Peyer's patch (tissue), 4 donors: ENCODE measurements around the gene ADCY7. TPM values are rescaled to one million over a fixed set of nuclear protein-coding genes. Genes with fewer than 3 reads are reported as not detected.

Experiments
- DNase-seq, 3 donors: peaks; one replicate each; pipeline ENCODE4 v3.0.0-alpha.2; 2017 to 2019
- H3K27ac ChIP-seq, 4 donors: fragments of 200-600 bp; sonication (generic); one replicate each; pipeline ENCODE4 v1.5.1; 2016 to 2019
- H3K27me3 ChIP-seq, 2 donors: fragments of 200-600 bp; sonication (generic); one replicate each; pipeline ENCODE4 v1.5.1; 2019
- H3K36me3 ChIP-seq, 3 donors: fragments of 200-600 bp; sonication (generic); one replicate each; pipeline ENCODE4 v1.5.1; 2016 to 2019
- H3K4me1 ChIP-seq, 4 donors: fragments of 200-600 bp; sonication (generic); one replicate each; pipeline ENCODE4 v1.5.1; 2016 to 2019
- H3K4me3 ChIP-seq, 4 donors: fragments of 200-600 bp; sonication (generic); 1 replicate in 3 of 4; 2 replicates in 1 of 4; pipeline ENCODE4 v1.5.1; 2016 to 2019; ENCODE audit warnings: mild to moderate bottlenecking in 1 of 4
- H3K9me3 ChIP-seq, 4 donors: fragments of 200-600 bp; sonication (generic); one replicate each; pipeline ENCODE4 v1.5.1; 2016 to 2019; ENCODE audit warnings: mild to moderate bottlenecking in 1 of 4
- POLR2A ChIP-seq, 2 donors: fragments of 450-650 bp; IDR thresholded peaks; one replicate each; pipeline ENCODE4 v1.5.1; 2017; ENCODE audit warnings: antibody characterized with exemption in 2 of 2, mild to moderate bottlenecking in 2 of 2, moderate library complexity in 2 of 2
- total RNA-seq, 4 donors: library from RNA; depleted of rRNA; stranded (reverse); fragments of >200 nt; gene quantifications; one replicate each; pipeline ENCODE4 v1.1.0, GENCODE V29; 2016
- TF ChIP-seq, protein P1 (sequence below), 6 experiments: fragments of 450-650 bp in 4 of 6; fragments of 200-600 bp in 2 of 6; sonication (generic) in 1 of 6; IDR thresholded peaks; one replicate each; pipeline ENCODE4 v1.5.1; 2017 to 2019; ENCODE audit warnings: antibody characterized with exemption in 6 of 6, mild to moderate bottlenecking in 3 of 6, moderate library complexity in 1 of 6

ADCY7 gene
- total RNA-seq, 4 donors from 2014 or later = 6.5 to 67.7 (median 21.5) TPM

DNA sequence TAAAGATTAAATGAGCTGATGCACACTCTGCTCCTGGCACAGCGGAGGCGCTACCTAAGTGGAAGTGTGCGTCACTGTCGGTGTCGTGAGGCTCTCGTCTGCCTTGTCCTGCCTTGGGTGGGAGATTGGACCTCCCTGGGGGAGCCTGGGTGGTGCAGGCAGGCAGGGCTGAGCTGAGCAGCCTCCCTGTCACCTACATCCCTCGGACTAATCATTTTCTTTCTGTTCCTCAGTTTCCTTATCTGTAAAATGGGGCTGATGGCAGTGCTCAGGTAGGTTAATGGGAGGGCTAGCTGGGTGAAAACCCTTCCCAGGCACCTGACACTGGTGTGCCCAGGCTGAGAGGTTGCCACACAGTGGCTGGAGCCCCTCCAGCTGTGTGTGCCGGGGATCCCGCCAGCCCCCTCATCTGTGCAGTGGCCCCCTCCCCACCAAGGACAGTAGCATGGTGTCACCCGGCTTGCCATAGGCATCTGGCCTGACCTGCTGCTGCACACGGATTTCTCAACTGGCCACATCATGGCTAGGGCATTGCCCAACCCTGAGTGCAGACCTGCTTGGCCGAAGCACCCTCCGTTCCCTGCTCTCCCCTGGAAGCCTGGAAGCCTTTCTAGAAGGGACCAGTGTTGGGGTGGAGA is 4.3 kb downstream of the ADCY7 start:
- Histone ChIP-seq H3K9me3 (no peaks in the 10 kb centered on the region), H3K36me3 (no peaks in the 10 kb centered on the region), H3K4me3 (no peak overlapping the region), H3K27ac (peak overlapping the region in 1 of 4 donors; percentile 39), H3K4me1 (peaks cover 0 to 39% (median 18%) of the 10 kb centered on the region in 4 donors), H3K27me3 (no peaks in the 10 kb centered on the region)
- TF ChIP-seq POLR2A (IDR thresholded peaks at IDR 0.05) = no peak
- TF ChIP-seq, protein P1, sequence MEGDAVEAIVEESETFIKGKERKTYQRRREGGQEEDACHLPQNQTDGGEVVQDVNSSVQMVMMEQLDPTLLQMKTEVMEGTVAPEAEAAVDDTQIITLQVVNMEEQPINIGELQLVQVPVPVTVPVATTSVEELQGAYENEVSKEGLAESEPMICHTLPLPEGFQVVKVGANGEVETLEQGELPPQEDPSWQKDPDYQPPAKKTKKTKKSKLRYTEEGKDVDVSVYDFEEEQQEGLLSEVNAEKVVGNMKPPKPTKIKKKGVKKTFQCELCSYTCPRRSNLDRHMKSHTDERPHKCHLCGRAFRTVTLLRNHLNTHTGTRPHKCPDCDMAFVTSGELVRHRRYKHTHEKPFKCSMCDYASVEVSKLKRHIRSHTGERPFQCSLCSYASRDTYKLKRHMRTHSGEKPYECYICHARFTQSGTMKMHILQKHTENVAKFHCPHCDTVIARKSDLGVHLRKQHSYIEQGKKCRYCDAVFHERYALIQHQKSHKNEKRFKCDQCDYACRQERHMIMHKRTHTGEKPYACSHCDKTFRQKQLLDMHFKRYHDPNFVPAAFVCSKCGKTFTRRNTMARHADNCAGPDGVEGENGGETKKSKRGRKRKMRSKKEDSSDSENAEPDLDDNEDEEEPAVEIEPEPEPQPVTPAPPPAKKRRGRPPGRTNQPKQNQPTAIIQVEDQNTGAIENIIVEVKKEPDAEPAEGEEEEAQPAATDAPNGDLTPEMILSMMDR (IDR thresholded peaks at IDR 0.05) = no peak
- DNase-seq = peak in 1 of 3 donors; percentile 33

DNA sequence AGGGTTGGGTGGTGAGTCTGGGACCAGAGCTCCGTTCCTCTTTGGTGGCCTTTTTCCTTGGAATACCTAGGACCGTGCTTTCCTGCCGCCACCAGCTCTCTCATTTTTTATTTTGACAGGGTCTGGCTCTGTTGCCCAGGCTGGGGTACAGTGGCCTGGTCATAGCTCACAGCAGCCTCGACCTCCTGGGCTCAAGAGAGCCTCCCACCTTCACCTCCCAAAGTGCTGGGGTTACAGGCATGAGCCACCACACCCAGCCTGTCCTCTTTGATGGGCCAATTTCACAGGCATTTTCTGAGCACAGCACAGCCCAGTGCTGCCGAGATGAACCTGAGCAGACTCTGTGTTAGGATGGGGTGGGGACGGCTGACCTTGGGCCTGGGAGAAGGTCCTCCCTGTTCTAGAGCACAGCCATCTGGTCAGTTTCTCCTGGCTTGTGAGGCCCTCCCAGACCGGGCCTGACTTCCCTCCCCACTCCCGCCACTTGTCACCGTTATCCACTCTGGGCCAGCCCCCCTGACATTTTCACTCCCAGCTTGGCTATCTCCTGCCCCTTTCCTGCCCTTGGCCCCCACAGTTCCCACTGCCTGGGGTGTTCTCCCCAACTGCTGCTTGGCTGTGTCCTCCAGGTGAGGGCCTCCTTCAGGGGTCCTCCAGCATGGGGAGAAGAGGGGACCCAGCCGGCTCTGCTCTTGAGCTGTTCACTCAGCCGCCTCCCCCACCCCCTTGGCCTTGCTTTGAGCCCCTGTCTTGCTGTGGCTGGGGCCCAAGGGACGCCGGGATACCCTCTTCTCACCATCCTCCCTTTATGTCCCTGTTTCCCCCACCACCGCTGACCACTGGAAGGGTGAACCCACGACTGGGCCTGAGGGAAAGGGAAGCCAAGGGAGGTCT is 5.0 kb downstream of the ADCY7 start:
- no peak for TF ChIP-seq POLR2A (IDR thresholded peaks at IDR 0.05)
- peak in 1 of 3 donors; percentile 43 for DNase-seq

DNA sequence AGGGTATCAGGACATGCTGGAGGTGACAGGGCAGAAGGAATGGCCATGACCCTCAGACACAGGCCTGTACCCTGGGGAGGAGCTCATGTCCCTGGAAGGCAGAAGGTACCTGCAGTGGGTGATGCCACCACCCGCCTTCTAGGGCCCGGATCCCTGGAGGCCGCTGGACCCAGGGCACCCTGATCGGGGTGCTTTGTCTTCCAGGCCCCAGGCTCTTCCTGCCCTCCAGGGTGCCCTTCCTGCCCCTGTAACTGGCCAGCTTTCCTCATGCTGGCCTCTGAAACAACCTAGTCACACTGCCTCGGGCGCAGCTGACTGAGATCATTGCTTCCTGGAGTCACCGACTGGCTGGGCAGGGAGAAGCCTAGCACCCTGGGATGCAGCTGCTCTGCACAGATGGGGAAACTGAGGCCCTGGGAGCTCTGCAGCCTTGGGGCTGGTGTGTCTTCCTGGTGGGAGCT is 5.8 kb downstream of the ADCY7 start:
- H3K4me1 ChIP-seq = peaks cover 0 to 38% (median 17%) of the 10 kb centered on the region in 4 donors
- DNase-seq = peak in 1 of 3 donors; percentile 47
- H3K36me3 ChIP-seq = no peaks in the 10 kb centered on the region
- H3K9me3 ChIP-seq = no peaks in the 10 kb centered on the region
- peak overlapping the region in 2 of 4 donors; percentile 17 to 93 for H3K27ac ChIP-seq
- no peak for TF ChIP-seq POLR2A (IDR thresholded peaks at IDR 0.05)
- TF ChIP-seq, protein P1 (IDR thresholded peaks at IDR 0.05) = no peak
- H3K4me3 ChIP-seq = no peak overlapping the region
- H3K27me3 ChIP-seq = no peaks in the 10 kb centered on the region

More for the DNA sequence above, 5.0 kb downstream of the ADCY7 start:
- Histone ChIP-seq H3K4me1 (peaks cover 0 to 39% (median 19%) of the 10 kb centered on the region in 4 donors), H3K27ac (peak overlapping the region in 1 of 4 donors; percentile 93), H3K36me3 (no peaks in the 10 kb centered on the region), H3K27me3 (no peaks in the 10 kb centered on the region), H3K4me3 (no peak overlapping the region), H3K9me3 (no peaks in the 10 kb centered on the region)

DNA sequence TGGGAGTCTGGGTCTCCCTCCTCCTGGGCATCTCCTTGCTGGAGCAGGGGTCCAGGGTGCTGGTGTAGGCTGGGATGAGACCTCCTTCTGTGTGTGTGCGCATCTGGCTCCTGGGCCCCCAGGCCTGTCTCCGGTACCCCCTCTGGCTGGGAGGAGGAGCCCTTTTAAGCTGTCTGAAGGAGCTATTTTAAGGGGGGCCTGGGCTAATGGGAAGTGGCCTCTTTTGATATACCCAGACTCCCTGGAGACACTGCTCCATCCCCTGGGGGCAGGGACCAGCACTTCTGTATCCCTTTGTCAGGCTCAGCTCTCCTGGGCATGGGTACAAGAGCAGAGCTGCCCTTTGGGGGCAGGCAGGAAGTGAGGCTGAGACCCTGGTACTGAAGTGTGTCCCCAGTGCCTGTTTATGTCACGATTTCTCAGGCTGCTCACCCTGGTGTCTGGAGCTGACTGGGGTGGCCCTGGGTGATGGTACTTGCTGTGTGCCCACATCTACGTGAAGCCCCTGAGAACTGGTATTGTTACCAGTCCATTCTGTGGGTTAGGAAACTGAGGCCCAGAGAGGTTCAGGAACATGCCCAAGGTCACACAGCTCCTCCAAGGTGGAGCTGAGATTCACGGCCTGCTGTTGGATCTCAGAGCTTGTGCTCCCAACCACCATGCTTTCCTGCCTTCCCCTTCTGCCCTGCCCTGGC is 6.5 kb downstream of the ADCY7 start:
- Histone ChIP-seq H3K9me3 (no peaks in the 10 kb centered on the region), H3K27ac (peak overlapping the region in 2 of 4 donors; percentile 89 to 93), H3K4me1 (peaks cover 0 to 38% (median 19%) of the 10 kb centered on the region in 4 donors), H3K36me3 (no peaks in the 10 kb centered on the region), H3K4me3 (no peak overlapping the region), H3K27me3 (no peaks in the 10 kb centered on the region)
- peak in 1 of 3 donors; percentile 40 for DNase-seq
- no peak for TF ChIP-seq POLR2A (IDR thresholded peaks at IDR 0.05)

DNA sequence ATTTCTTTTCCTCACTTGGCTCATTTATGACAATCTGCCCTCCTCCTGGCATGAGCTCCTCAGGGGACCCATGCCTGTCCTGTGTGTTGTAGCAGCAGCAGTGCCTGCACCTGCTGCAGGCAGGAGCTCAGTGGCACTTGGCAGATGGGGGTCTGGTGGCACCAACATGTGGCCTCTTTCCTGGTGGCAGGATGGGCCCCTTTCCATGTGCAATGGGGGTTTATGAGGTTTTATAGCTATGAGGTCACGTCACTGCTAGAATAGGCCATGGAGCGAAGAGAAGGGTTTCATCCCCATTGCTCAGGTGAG is 7.0 kb downstream of the ADCY7 start:
- Histone ChIP-seq H3K27ac (peak overlapping the region in 3 of 4 donors; percentile 80 to 93 (median 89)), H3K4me1 (peaks cover 0 to 38% (median 22%) of the 10 kb centered on the region in 4 donors), H3K4me3 (peak overlapping the region in 1 of 4 donors; percentile 46), H3K36me3 (no peaks in the 10 kb centered on the region), H3K9me3 (no peaks in the 10 kb centered on the region), H3K27me3 (no peaks in the 10 kb centered on the region)
- peak in 1 of 3 donors; percentile 38 for DNase-seq
- TF ChIP-seq, protein P1 (IDR thresholded peaks at IDR 0.05) = no peak
- no peak for TF ChIP-seq POLR2A (IDR thresholded peaks at IDR 0.05)

DNA sequence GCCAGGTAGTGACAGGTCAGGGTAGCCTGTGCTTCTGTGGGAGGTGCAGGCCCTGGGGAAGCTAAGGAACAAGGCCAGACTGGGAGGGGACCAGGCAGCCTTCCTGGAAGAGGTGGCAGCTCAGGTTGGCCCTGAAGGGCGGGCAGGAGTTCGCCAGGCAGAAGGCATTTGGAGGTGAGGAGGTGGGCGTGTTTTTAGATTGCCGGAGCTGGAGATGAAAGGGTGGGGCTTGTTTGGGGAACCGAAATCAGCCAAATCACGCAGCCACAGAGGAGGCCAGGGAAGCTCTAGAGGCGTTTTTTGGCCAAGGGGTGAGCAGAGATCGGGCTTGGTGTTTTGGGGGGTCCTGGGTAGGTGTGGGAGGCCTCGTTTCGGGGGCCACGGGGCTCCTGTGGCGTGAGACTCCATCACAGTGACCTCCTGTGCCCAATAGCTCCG is 7.6 kb downstream of the ADCY7 start:
- H3K36me3 ChIP-seq = no peaks in the 10 kb centered on the region
- H3K9me3 ChIP-seq = no peaks in the 10 kb centered on the region
- H3K4me1 ChIP-seq = peaks cover 0 to 40% (median 24%) of the 10 kb centered on the region in 4 donors
- H3K27ac ChIP-seq = peak overlapping the region; percentile 80 to 93 (median 86)
- peak overlapping the region; percentile 35 to 46 (median 42) for H3K4me3 ChIP-seq
- no peaks in the 10 kb centered on the region for H3K27me3 ChIP-seq
- no peak for TF ChIP-seq POLR2A (IDR thresholded peaks at IDR 0.05)
- TF ChIP-seq, protein P1 (IDR thresholded peaks at IDR 0.05) = no peak
- DNase-seq = peak; percentile 51 to 81 (median 81)
